NCI-H2107 treated with DMSO at 0.1 percent for 48 hours (cell line): ENCODE measurements around the gene ANKRD40.
"Not testable (repeated sequence)": the region's sequence is repeated elsewhere in the genome, so short reads cannot be mapped to it uniquely, and the experiment has no call there.

ENCODE experiments used
- DNase-seq: peaks from one replicate; lab custom pipeline; 2025; ENCODE audit not compliant: unreplicated experiment; lab: John Stamatoyannopoulos, UW

ANKRD40 gene

GRCh38 chr17:50715471-50715870 lies 7.8 kb upstream of the ANKRD40 start:
- no peak for DNase-seq

GRCh38 chr17:50712641-50713040 lies 4.9 kb upstream of the ANKRD40 start:
- no peak for DNase-seq

GRCh38 chr17:50710650-50711049 lies 2.9 kb upstream of the ANKRD40 start:
- no peak for DNase-seq

GRCh38 chr17:50710025-50710424 lies 2.3 kb upstream of the ANKRD40 start:
- no peak for DNase-seq

GRCh38 chr17:50709053-50709452 lies 1.3 kb upstream of the ANKRD40 start:
- not testable (repeated sequence) for DNase-seq

GRCh38 chr17:50708050-50709000 lies 611 bp upstream of the ANKRD40 start:
- DNase-seq, result no peak

- DNase-seq, result no peak
These were observed 4.6 kb downstream of the ANKRD40 start for GRCh38 chr17:50703162-50703561.

- no peak for DNase-seq
These were observed 8.3 kb downstream of the ANKRD40 start for GRCh38 chr17:50699410-50699809.

- DNase-seq, result no peak
These were observed 9.9 kb downstream of the ANKRD40 start for GRCh38 chr17:50697663-50698272.

- no peak for DNase-seq
These were observed 10.7 kb downstream of the ANKRD40 start for GRCh38 chr17:50697062-50697461.

- DNase-seq, result no peak
These were observed 11.3 kb downstream of the ANKRD40 start for GRCh38 chr17:50696365-50696879.

GRCh38 chr17:50693036-50693682 lies 14.6 kb downstream of the ANKRD40 start:
- no peak for DNase-seq

- DNase-seq, result no peak
These were observed 15.2 kb downstream of the ANKRD40 start for GRCh38 chr17:50692448-50693035.

GRCh38 chr17:50691550-50692447 lies 15.9 kb downstream of the ANKRD40 start:
- DNase-seq, result peak; percentile 85

- DNase-seq, result no peak
These were observed 16.7 kb downstream of the ANKRD40 start for GRCh38 chr17:50690887-50691549.

- DNase-seq, result peak; percentile 32
These were observed 17.5 kb downstream of the ANKRD40 start for GRCh38 chr17:50689956-50690886.

GRCh38 chr17:50689251-50689650 lies 18.5 kb downstream of the ANKRD40 start:
- no peak for DNase-seq

GRCh38 chr17:50688245-50688644 lies 19.5 kb downstream of the ANKRD40 start:
- DNase-seq, result no peak
